GM23338 (cell line): Measurements from ENCODE around the gene CNR1. TPM values are rescaled to one million over a fixed set of nuclear protein-coding genes. Genes with fewer than 3 reads are reported as not detected.

ENCODE experiments used
- ATAC-seq: fragments of 200-7000 bp; cut with Tn5 transposase; 3 replicates; pipeline ENCODE4 v1.9.1; 2020
- DNase-seq: peaks from one replicate; pipeline ENCODE4 v3.0.0-alpha.2; 2015; ENCODE audit warnings: low spot score
- H2AFZ ChIP-seq: fragments of 200-600 bp; sonication (generic); 2 replicates; pipeline ENCODE4 v1.8.0; 2016; ENCODE audit warnings: antibody characterized with exemption, mild to moderate bottlenecking, moderate library complexity
- H3F3A ChIP-seq: fragments of 200-600 bp; sonication (generic); replicated peaks from 2 replicates; pipeline ENCODE4 v1.8.0; 2017; ENCODE audit warnings: antibody characterized with exemption, mixed run types, low read depth
- H3K27ac ChIP-seq: fragments of 200-600 bp; sonication (generic); 2 replicates; pipeline ENCODE4 v1.6.1; 2016; ENCODE audit warnings: low read depth
- H3K27me3 ChIP-seq: fragments of 200-600 bp; sonication (generic); 2 replicates; pipeline ENCODE4 v1.8.0; 2016; ENCODE audit warnings: mild to moderate bottlenecking, mixed run types, moderate library complexity; ENCODE audit not compliant: insufficient read depth
- H3K36me3 ChIP-seq: fragments of 200-600 bp; sonication (generic); 2 replicates; pipeline ENCODE4 v1.8.0; 2016; ENCODE audit warnings: mild to moderate bottlenecking; ENCODE audit not compliant: insufficient read depth
- H3K4me1 ChIP-seq: fragments of 200-600 bp; sonication (generic); 2 replicates; pipeline ENCODE4 v1.8.0; 2016; ENCODE audit warnings: mild to moderate bottlenecking, moderate library complexity; ENCODE audit not compliant: insufficient read depth
- H3K4me2 ChIP-seq: fragments of 200-600 bp; sonication (generic); 2 replicates; pipeline ENCODE4 v1.7.1; 2017; ENCODE audit warnings: mixed run types
- H3K4me3 ChIP-seq: fragments of 200-600 bp; sonication (generic); 2 replicates; pipeline ENCODE4 v1.6.1; 2016; ENCODE audit warnings: mixed run types
- H3K79me2 ChIP-seq: fragments of 200-600 bp; sonication (generic); replicated peaks from 2 replicates; pipeline ENCODE4 v1.8.0; 2017; ENCODE audit warnings: mild to moderate bottlenecking; ENCODE audit not compliant: insufficient read depth
- H3K9me2 ChIP-seq: fragments of 200-600 bp; sonication (generic); 2 replicates; pipeline ENCODE4 v1.8.0; 2017; ENCODE audit not compliant: insufficient read depth
- H4K20me1 ChIP-seq: fragments of 200-600 bp; sonication (generic); replicated peaks from 2 replicates; pipeline ENCODE4 v1.8.0; 2017; ENCODE audit warnings: mild to moderate bottlenecking; ENCODE audit not compliant: insufficient read depth
- H3K27ac Mint-ChIP-seq: 2 replicates; pipeline ENCODE4 v1.8.0; 2020; ENCODE audit warnings: inconsistent platforms, mild to moderate bottlenecking, moderate library complexity, mixed read lengths
- H3K27me3 Mint-ChIP-seq: 3 replicates; pipeline ENCODE4 v1.8.0; 2022; ENCODE audit warnings: low read depth, mild to moderate bottlenecking, moderate library complexity, mixed read lengths, inconsistent platforms; ENCODE audit not compliant: insufficient read depth, poor library complexity
- H3K36me3 Mint-ChIP-seq: 3 replicates; pipeline ENCODE4 v1.8.0; 2021; ENCODE audit warnings: low read depth, mild to moderate bottlenecking, inconsistent platforms, moderate library complexity, mixed read lengths
- H3K4me1 Mint-ChIP-seq: 3 replicates; pipeline ENCODE4 v1.8.0; 2020; ENCODE audit warnings: mild to moderate bottlenecking, inconsistent platforms, mixed read lengths
- H3K4me3 Mint-ChIP-seq: 3 replicates; pipeline ENCODE4 v1.8.0; 2021; ENCODE audit warnings: moderate library complexity, mild to moderate bottlenecking, inconsistent platforms, mixed read lengths
- H3K9me3 Mint-ChIP-seq: 3 replicates; pipeline ENCODE4 v1.8.0; 2020; ENCODE audit warnings: moderate library complexity, mild to moderate bottlenecking, inconsistent platforms, mixed read lengths
- CREB1 ChIP-seq: fragments of 250-450 bp; sonication (Bioruptor Pico); IDR thresholded peaks from 2 replicates; pipeline ENCODE4 v1.5.0; 2020; ENCODE audit warnings: low read depth, mild to moderate bottlenecking, moderate library complexity
- CTCF ChIP-seq, 2 experiments: fragments of 200-600 bp in 1 of 2; sonication (generic) in 1 of 2; conservative IDR thresholded peaks; 2 replicates each; pipeline versions ENCODE4 v1.5.1 to v1.6.1; 2016 to 2017; ENCODE audit warnings: antibody characterized with exemption in 2 of 2, low read depth in 2 of 2, mild to moderate bottlenecking in 2 of 2, moderate library complexity in 1 of 2
- ETS1 ChIP-seq: IDR thresholded peaks from 2 replicates; pipeline ENCODE4 v1.6.1; 2016; ENCODE audit warnings: antibody characterized with exemption
- EZH2 ChIP-seq: fragments of 200-600 bp; sonication (generic); IDR thresholded peaks from one replicate; pipeline ENCODE4 v1.8.0; 2017; ENCODE audit warnings: antibody characterized with exemption, mild to moderate bottlenecking, low read depth; ENCODE audit not compliant: unreplicated experiment
- EZH2phosphoT487 ChIP-seq: fragments of 200-600 bp; sonication (generic); IDR thresholded peaks from one replicate; pipeline ENCODE4 v1.8.1; 2018; ENCODE audit warnings: antibody characterized with exemption; ENCODE audit not compliant: unreplicated experiment
- JUNB ChIP-seq: IDR thresholded peaks from one replicate; pipeline ENCODE4 v1.6.1; 2016; ENCODE audit warnings: antibody characterized with exemption; ENCODE audit not compliant: unreplicated experiment
- NANOG ChIP-seq: IDR thresholded peaks from 2 replicates; pipeline ENCODE4 v1.6.1; 2016; ENCODE audit warnings: antibody characterized with exemption, borderline replicate concordance
- POLR2AphosphoS5 ChIP-seq: IDR thresholded peaks from 2 replicates; pipeline ENCODE4 v1.6.1; 2016; ENCODE audit warnings: antibody characterized with exemption, low read depth
- REST ChIP-seq: IDR thresholded peaks from one replicate; pipeline ENCODE4 v1.6.1; 2018; ENCODE audit warnings: antibody characterized with exemption; ENCODE audit not compliant: unreplicated experiment
- STAT1 ChIP-seq: IDR thresholded peaks from one replicate; pipeline ENCODE4 v1.6.1; 2016; ENCODE audit warnings: antibody characterized with exemption; ENCODE audit not compliant: unreplicated experiment
- ZNF114 ChIP-seq: fragments of 250-450 bp; sonication (Bioruptor Pico); IDR thresholded peaks from 2 replicates; pipeline ENCODE4 v1.5.0; 2020; ENCODE audit warnings: mild to moderate bottlenecking, moderate library complexity
- ZNF331 ChIP-seq: fragments of 250-450 bp; sonication (Bioruptor Pico); IDR thresholded peaks from 2 replicates; pipeline ENCODE4 v1.5.0; 2020; ENCODE audit warnings: low read depth, mild to moderate bottlenecking, moderate library complexity
- polyA plus RNA-seq: library from polyadenylated mRNA; unstranded; fragments of >200 nt; fragmentation: Nextera tagmentation; extraction: Ambion mirVana; gene quantifications from 2 replicates; pipeline ENCODE4 v1.2.1, GENCODE V29; 2016
- total RNA-seq: library from RNA; depleted of rRNA; stranded (reverse); fragments of >200 nt; shearing (Covaris generic); gene quantifications from 2 replicates; pipeline ENCODE4 v1.2.3, GENCODE V29; 2014

Gene CNR1
- total and polyA plus RNA-seq, 2 experiments from 2014 or later: 0.71 to 2.6 TPM

GRCh38 chr6:88157106-88157505 is 9.0 kb downstream of the CNR1 start:
- ATAC-seq (no peak), DNase-seq (peak; percentile 28)
- Histone ChIP-seq H3K4me1 (peaks cover 17% of the 10 kb centered on the region), H3K27ac (no peak overlapping the region), H3K9me2 (no peaks in the 10 kb centered on the region), H3K4me3 (no peak overlapping the region), H3K79me2 (no peaks in the 10 kb centered on the region), H3K36me3 (no peaks in the 10 kb centered on the region), H3K27me3 (no peaks in the 10 kb centered on the region), H3K4me2 (no peak overlapping the region), H4K20me1 (no peaks in the 10 kb centered on the region), H2AFZ (no peak overlapping the region), H3F3A (no peaks in the 10 kb centered on the region)
- Mint-ChIP-seq H3K27ac (no peak overlapping the region), H3K36me3 (no peaks in the 10 kb centered on the region), H3K27me3 (peaks cover 2% of the 10 kb centered on the region), H3K4me3 (no peak overlapping the region), H3K4me1 (peaks cover 10% of the 10 kb centered on the region), H3K9me3 (no peaks in the 10 kb centered on the region)
- TF ChIP-seq CTCF (conservative IDR thresholded peaks at IDR 0.05; ENCODE audit: low read depth in 2 of 2) (peak; percentile 35 to 38), EZH2 (no peak), REST (no peak)

GRCh38 chr6:88145298-88145963 is 20.7 kb downstream of the CNR1 start:
- Mint-ChIP-seq H3K4me1 (peaks cover 19% of the 10 kb centered on the region), H3K27ac (no peak overlapping the region), H3K4me3 (no peak overlapping the region), H3K27me3 (peaks cover 5% of the 10 kb centered on the region), H3K9me3 (no peaks in the 10 kb centered on the region), H3K36me3 (no peaks in the 10 kb centered on the region)
- no peaks in the 10 kb centered on the region for H3K27me3 ChIP-seq
- H3K4me3 ChIP-seq: no peak overlapping the region
- H3K79me2 ChIP-seq: no peaks in the 10 kb centered on the region
- H3F3A ChIP-seq: no peaks in the 10 kb centered on the region
- no peaks in the 10 kb centered on the region for H3K36me3 ChIP-seq
- H3K4me1 ChIP-seq: peaks cover 17% of the 10 kb centered on the region
- DNase-seq: no peak
- H4K20me1 ChIP-seq: no peaks in the 10 kb centered on the region
- no peak overlapping the region for H3K27ac ChIP-seq
- H3K9me2 ChIP-seq: peaks cover 22% of the 10 kb centered on the region
- no peak overlapping the region for H2AFZ ChIP-seq
- H3K4me2 ChIP-seq: no peak overlapping the region
- no peak for ATAC-seq
- TF ChIP-seq ETS1: no peak
- no peak for TF ChIP-seq REST
- TF ChIP-seq EZH2phosphoT487: no peak
- TF ChIP-seq NANOG: no peak
- no peak for TF ChIP-seq ZNF114 (CRISPR knock-in tag)
- TF ChIP-seq JUNB: no peak
- TF ChIP-seq ZNF331: no peak
- TF ChIP-seq POLR2AphosphoS5: no peak
- TF ChIP-seq STAT1: no peak
- no peak for TF ChIP-seq CTCF (conservative IDR thresholded peaks at IDR 0.05; ENCODE audit: low read depth in 2 of 2)
- no peak for TF ChIP-seq EZH2
- no peak for TF ChIP-seq CREB1 (CRISPR knock-in tag)
